HepG2 (cell line): ENCODE measurements around the gene ARHGAP33. TPM values are rescaled to one million over a fixed set of nuclear protein-coding genes. Genes with fewer than 3 reads are reported as not detected.

Source experiments
- CEBPB ChIP-seq: IDR thresholded peaks from 2 replicates; pipeline ENCODE4 v1.6.1; 2011; ENCODE audit warnings: low read depth, low read length, improper control_type of control experiment, borderline replicate concordance
- EHMT2 ChIP-seq: fragments of 200-600 bp; sonication (generic); IDR thresholded peaks from 2 replicates; pipeline ENCODE4 v1.7.0; 2017; ENCODE audit warnings: antibody characterized with exemption, low read depth, low read length, borderline replicate concordance
- HDAC2 ChIP-seq: sonication (generic); formaldehyde crosslinking; IDR thresholded peaks from 2 replicates; pipeline ENCODE4 v1.4.0; 2020; ENCODE audit warnings: missing genetic modification reagents
- MBD4 ChIP-seq: IDR thresholded peaks from 2 replicates; pipeline ENCODE4 v1.6.1; 2012; ENCODE audit warnings: low read length, inconsistent platforms, borderline replicate concordance
- ONECUT2 ChIP-seq: sonication (generic); formaldehyde crosslinking; IDR thresholded peaks from 2 replicates; pipeline ENCODE4 v1.4.0; 2020; ENCODE audit warnings: missing genetic modification reagents
- PTBP1 ChIP-seq: fragments of 200-400 bp; formaldehyde crosslinking; IDR thresholded peaks from 2 replicates; pipeline ENCODE4 v1.6.1; 2018; ENCODE audit warnings: low read length, low read depth; ENCODE audit not compliant: poor library complexity, severe bottlenecking
- SAP130 ChIP-seq: IDR thresholded peaks from 2 replicates; pipeline ENCODE4 v1.6.1; 2016; ENCODE audit warnings: low read depth
- U2AF2 ChIP-seq: fragments of 200-400 bp; formaldehyde crosslinking; IDR thresholded peaks from 2 replicates; pipeline ENCODE4 v1.6.1; 2017; ENCODE audit warnings: low read depth, mild to moderate bottlenecking, low read length
- ZBTB42 ChIP-seq: sonication (generic); formaldehyde crosslinking; IDR thresholded peaks from 2 replicates; pipeline ENCODE4 v1.5.0; 2020; ENCODE audit warnings: mild to moderate bottlenecking, missing genetic modification reagents
- ZKSCAN5 ChIP-seq: sonication (generic); formaldehyde crosslinking; IDR thresholded peaks from 2 replicates; pipeline ENCODE4 v1.5.1; 2020; ENCODE audit warnings: mild to moderate bottlenecking, missing genetic modification reagents
- ZMAT3 ChIP-seq: sonication (generic); formaldehyde crosslinking; conservative IDR thresholded peaks from 2 replicates; pipeline ENCODE4 v1.7.0; 2021; ENCODE audit warnings: missing genetic modification reagents
- ZNF331 ChIP-seq: sonication (generic); formaldehyde crosslinking; IDR thresholded peaks from 2 replicates; pipeline ENCODE4 v1.4.0; 2020; ENCODE audit warnings: missing genetic modification reagents
- ZNF564 ChIP-seq: sonication (generic); formaldehyde crosslinking; IDR thresholded peaks from 2 replicates; pipeline ENCODE4 v1.8.1; 2023; ENCODE audit warnings: mild to moderate bottlenecking, missing genetic modification reagents
- ZNF570 ChIP-seq: sonication (generic); formaldehyde crosslinking; IDR thresholded peaks from 2 replicates; pipeline ENCODE4 v1.4.0; 2020; ENCODE audit warnings: mild to moderate bottlenecking, missing genetic modification reagents, borderline replicate concordance
- ZNF703 ChIP-seq: sonication (generic); formaldehyde crosslinking; IDR thresholded peaks from 2 replicates; pipeline ENCODE4 v1.5.1; 2020; ENCODE audit warnings: missing genetic modification reagents, mild to moderate bottlenecking, moderate library complexity, borderline replicate concordance
- ZNF776 ChIP-seq: sonication (generic); formaldehyde crosslinking; IDR thresholded peaks from 2 replicates; pipeline ENCODE4 v1.4.0; 2020; ENCODE audit warnings: mild to moderate bottlenecking, missing genetic modification reagents
- polyA plus RNA-seq, 8 experiments: library from polyadenylated mRNA; depleted of rRNA in 3 of 8; stranded (reverse) in 7 of 8; unstranded in 1 of 8; fragments of >200 nt; fragmentation: Illumina TruSeq in 4 of 8; extraction: Trizol in 4 of 8; gene quantifications; 2 replicates each; pipeline versions ENCODE4 v1.2.1 to v1.2.3, GENCODE V29; 2011 to 2016; ENCODE audit warnings: low read depth in 4 of 8, missing spikeins in 1 of 8, mixed read lengths in 1 of 8; ENCODE audit not compliant: insufficient read depth in 1 of 8
- total RNA-seq, 5 experiments: library from RNA; depleted of rRNA; stranded (reverse); fragments of >200 nt; fragmentation: Illumina TruSeq; extraction: Trizol; gene quantifications; 2 replicates each; pipeline ENCODE4 v1.2.3, GENCODE V29; 2016; ENCODE audit warnings: low read depth in 1 of 5
- TF ChIP-seq, protein P1 (sequence below): sonication (generic); formaldehyde crosslinking; IDR thresholded peaks from 2 replicates; pipeline ENCODE4 v1.4.0; 2020; ENCODE audit warnings: missing genetic modification reagents
- TF ChIP-seq, protein P2 (sequence below), 2 experiments: sonication (generic) in 1 of 2; formaldehyde crosslinking in 1 of 2; IDR thresholded peaks; 2 replicates each; pipeline versions ENCODE4 v1.4.0 to v1.6.1; 2018 to 2020; ENCODE audit warnings: missing genetic modification reagents in 2 of 2, borderline replicate concordance in 1 of 2, low read depth in 1 of 2, mild to moderate bottlenecking in 1 of 2, missing biosample characterization in 1 of 2
- TF ChIP-seq, protein P3 (sequence below): sonication (generic); formaldehyde crosslinking; conservative IDR thresholded peaks from 2 replicates; pipeline ENCODE4 v1.4.0; 2020; ENCODE audit warnings: missing genetic modification reagents
- TF ChIP-seq, protein P4 (sequence below): sonication (generic); formaldehyde crosslinking; IDR thresholded peaks from 2 replicates; pipeline ENCODE4 v1.4.0; 2020; ENCODE audit warnings: missing genetic modification reagents, mild to moderate bottlenecking, borderline replicate concordance

ARHGAP33 gene
- total and polyA plus RNA-seq, 2 of the 13 experiments (the other 11 are each of a cell fraction or from before 2014, with no cell fraction given), result 1.3 to 2.7 TPM

DNA sequence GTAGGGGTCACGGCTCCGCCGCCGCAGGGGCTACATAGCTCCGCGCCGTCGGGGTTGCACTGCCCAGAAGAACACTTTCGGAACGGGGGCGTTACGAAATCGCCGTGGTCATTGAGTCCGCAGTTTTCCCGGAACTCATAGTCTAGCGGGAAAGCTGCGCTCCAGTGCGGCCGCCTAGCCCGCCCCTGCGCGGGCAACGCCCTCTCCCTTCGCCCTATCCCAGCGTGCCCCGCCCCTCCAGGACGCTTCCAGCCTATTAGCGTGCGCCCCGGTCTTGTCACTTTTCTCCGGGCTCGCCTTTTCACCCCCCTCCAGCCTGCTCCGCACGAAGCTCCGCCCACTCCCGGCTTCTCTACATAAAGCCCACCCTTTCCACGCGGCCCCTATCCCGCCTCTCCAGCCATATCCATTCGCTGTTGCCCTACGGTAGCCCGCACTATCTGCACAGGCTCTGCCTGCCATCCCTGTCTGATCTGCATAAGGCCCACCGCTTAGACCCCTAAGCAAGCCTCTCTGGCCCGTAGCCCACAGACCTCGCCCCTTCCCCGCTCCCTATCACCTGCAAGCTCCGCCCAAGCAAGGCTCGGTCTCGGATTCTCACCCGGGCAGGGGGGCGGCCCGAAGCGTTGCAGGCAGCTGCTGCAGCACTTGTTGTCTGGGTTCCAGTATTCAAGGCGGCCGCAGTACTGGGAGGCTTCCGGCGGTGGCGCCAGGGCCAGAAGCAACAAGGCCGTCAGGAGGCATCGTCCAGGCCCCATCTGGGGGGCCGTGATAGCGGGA, 34.8 kb upstream of the ARHGAP33 start (continued):
- peak; percentile 13; the same call in 1 of the 2 replicates for TF ChIP-seq ZNF703 (CRISPR knock-in tag)
- TF ChIP-seq ZNF570, result no peak
- TF ChIP-seq, protein P1, sequence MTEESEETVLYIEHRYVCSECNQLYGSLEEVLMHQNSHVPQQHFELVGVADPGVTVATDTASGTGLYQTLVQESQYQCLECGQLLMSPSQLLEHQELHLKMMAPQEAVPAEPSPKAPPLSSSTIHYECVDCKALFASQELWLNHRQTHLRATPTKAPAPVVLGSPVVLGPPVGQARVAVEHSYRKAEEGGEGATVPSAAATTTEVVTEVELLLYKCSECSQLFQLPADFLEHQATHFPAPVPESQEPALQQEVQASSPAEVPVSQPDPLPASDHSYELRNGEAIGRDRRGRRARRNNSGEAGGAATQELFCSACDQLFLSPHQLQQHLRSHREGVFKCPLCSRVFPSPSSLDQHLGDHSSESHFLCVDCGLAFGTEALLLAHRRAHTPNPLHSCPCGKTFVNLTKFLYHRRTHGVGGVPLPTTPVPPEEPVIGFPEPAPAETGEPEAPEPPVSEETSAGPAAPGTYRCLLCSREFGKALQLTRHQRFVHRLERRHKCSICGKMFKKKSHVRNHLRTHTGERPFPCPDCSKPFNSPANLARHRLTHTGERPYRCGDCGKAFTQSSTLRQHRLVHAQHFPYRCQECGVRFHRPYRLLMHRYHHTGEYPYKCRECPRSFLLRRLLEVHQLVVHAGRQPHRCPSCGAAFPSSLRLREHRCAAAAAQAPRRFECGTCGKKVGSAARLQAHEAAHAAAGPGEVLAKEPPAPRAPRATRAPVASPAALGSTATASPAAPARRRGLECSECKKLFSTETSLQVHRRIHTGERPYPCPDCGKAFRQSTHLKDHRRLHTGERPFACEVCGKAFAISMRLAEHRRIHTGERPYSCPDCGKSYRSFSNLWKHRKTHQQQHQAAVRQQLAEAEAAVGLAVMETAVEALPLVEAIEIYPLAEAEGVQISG (CRISPR knock-in tag), result peak; percentile 47; the same call in 1 of the 2 replicates
- no peak for TF ChIP-seq PTBP1
- TF ChIP-seq ZNF564 (CRISPR knock-in tag), result no peak
- TF ChIP-seq ZNF776 (CRISPR knock-in tag), result peak; percentile 48; the same call in 1 of the 2 replicates
- TF ChIP-seq U2AF2, result no peak
- TF ChIP-seq, protein P2, sequence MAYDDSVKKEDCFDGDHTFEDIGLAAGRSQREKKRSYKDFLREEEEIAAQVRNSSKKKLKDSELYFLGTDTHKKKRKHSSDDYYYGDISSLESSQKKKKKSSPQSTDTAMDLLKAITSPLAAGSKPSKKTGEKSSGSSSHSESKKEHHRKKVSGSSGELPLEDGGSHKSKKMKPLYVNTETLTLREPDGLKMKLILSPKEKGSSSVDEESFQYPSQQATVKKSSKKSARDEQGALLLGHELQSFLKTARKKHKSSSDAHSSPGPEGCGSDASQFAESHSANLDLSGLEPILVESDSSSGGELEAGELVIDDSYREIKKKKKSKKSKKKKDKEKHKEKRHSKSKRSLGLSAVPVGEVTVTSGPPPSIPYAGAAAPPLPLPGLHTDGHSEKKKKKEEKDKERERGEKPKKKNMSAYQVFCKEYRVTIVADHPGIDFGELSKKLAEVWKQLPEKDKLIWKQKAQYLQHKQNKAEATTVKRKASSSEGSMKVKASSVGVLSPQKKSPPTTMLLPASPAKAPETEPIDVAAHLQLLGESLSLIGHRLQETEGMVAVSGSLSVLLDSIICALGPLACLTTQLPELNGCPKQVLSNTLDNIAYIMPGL (CRISPR knock-in tag; IDR thresholded peaks at IDR 0.05; ENCODE audit: borderline replicate concordance in 1 of 2, low read depth in 1 of 2), result peak; percentile 20 to 67; a peak in 3 of 4 replicates
- TF ChIP-seq CEBPB, result peak; percentile 96
- TF ChIP-seq SAP130 (CRISPR knock-in tag), result peak; percentile 93
- TF ChIP-seq ONECUT2, result no peak
- TF ChIP-seq, protein P3, sequence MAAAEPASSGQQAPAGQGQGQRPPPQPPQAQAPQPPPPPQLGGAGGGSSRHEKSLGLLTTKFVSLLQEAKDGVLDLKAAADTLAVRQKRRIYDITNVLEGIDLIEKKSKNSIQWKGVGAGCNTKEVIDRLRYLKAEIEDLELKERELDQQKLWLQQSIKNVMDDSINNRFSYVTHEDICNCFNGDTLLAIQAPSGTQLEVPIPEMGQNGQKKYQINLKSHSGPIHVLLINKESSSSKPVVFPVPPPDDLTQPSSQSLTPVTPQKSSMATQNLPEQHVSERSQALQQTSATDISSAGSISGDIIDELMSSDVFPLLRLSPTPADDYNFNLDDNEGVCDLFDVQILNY (CRISPR knock-in tag), result peak; percentile 59; the same call in 1 of the 2 replicates
- TF ChIP-seq ZKSCAN5, result no peak
- TF ChIP-seq HDAC2, result peak; percentile 47
- TF ChIP-seq EHMT2, result no peak; the same call in 1 of the 2 replicates
- TF ChIP-seq, protein P4, sequence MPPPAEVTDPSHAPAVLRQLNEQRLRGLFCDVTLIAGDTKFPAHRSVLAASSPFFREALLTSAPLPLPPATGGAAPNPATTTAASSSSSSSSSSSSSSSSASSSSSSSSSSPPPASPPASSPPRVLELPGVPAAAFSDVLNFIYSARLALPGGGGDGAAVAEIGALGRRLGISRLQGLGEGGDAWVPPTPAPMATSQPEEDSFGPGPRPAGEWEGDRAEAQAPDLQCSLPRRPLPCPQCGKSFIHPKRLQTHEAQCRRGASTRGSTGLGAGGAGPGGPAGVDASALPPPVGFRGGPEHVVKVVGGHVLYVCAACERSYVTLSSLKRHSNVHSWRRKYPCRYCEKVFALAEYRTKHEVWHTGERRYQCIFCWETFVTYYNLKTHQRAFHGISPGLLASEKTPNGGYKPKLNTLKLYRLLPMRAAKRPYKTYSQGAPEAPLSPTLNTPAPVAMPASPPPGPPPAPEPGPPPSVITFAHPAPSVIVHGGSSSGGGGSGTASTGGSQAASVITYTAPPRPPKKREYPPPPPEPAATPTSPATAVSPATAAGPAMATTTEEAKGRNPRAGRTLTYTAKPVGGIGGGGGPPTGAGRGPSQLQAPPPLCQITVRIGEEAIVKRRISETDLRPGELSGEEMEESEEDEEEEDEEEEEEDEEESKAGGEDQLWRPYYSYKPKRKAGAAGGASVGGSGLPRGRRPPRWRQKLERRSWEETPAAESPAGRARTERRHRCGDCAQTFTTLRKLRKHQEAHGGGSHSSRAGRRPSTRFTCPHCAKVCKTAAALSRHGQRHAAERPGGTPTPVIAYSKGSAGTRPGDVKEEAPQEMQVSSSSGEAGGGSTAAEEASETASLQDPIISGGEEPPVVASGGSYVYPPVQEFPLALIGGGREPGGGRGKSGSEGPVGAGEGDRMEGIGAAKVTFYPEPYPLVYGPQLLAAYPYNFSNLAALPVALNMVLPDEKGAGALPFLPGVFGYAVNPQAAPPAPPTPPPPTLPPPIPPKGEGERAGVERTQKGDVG (CRISPR knock-in tag), result no peak
- peak; percentile 52; the same call in 1 of the 2 replicates for TF ChIP-seq ZMAT3 (CRISPR knock-in tag)
- TF ChIP-seq ZNF331 (CRISPR knock-in tag), result peak; percentile 46
- TF ChIP-seq MBD4, result no peak
- TF ChIP-seq ZBTB42, result 0 out of 2 replicates have a peak, but pooled peaks have one; percentile 28
